A549 (cell line): ENCODE results near the gene CAPN14. TPM values are rescaled to one million over a fixed set of nuclear protein-coding genes. Genes with fewer than 3 reads are reported as not detected.

Experiments used
- ATAC-seq, 2 experiments: fragments of 200-7000 bp in 1 of 2; fragments of >200 bp in 1 of 2; cut with Nextera tagmentation in 1 of 2; cut with Tn5 transposase in 1 of 2; 3 replicates each; pipeline versions ENCODE4 v1.8.0 to v1.9.1; 2018 to 2020; ENCODE audit warnings: mild to moderate bottlenecking in 1 of 2, moderate library complexity in 1 of 2
- CTCF ChIA-PET: fragments of 300-600 bp; sonication (Branson Sonifier 250); formaldehyde crosslinking; extraction: SDS; loops from one replicate; lab custom pipeline; 2021; ENCODE audit warnings: antibody characterized with exemption, inconsistent platforms; lab: Yijun Ruan, JAX
- POLR2A ChIA-PET: fragments of 350-600 bp; formaldehyde crosslinking; extraction: SDS; loops from one replicate; lab custom pipeline; 2021; ENCODE audit warnings: antibody characterized with exemption, inconsistent platforms; lab: Yijun Ruan, JAX
- DNase-seq, 2 experiments: peaks; one replicate each; pipeline versions ENCODE4 v3.0.0 to v3.0.0-alpha.2; 2011 to 2016; ENCODE audit warnings: low read depth in 1 of 2, low spot score in 1 of 2
- FAIRE-seq: peaks from 2 replicates; lab custom pipeline; 2011; peaks lifted over from hg19 to GRCh38; lab: Jason Lieb, UNC
- H3K27ac ChIP-seq, 2 experiments: fragments of >200 bp; sonication (Bioruptor Twin); formaldehyde crosslinking; 3 replicates each; pipeline ENCODE4 v1.5.1; 2016 to 2017
- H3K4me1 ChIP-seq: fragments of >200 bp; sonication (Bioruptor Twin); formaldehyde crosslinking; 3 replicates; pipeline ENCODE4 v1.6.1; 2016
- H3K4me2 ChIP-seq: fragments of >200 bp; sonication (Bioruptor Twin); formaldehyde crosslinking; 3 replicates; pipeline ENCODE4 v1.6.1; 2016
- H3K4me3 ChIP-seq: fragments of >200 bp; sonication (Bioruptor Twin); formaldehyde crosslinking; 3 replicates; pipeline ENCODE4 v1.5.1; 2016
- H3K9me3 ChIP-seq: fragments of >200 bp; sonication (Bioruptor Twin); formaldehyde crosslinking; 3 replicates; pipeline ENCODE4 v1.6.1; 2016
- CBX2 ChIP-seq: fragments of 200-600 bp; sonication (generic); IDR thresholded peaks from 2 replicates; pipeline ENCODE4 v1.6.1; 2016; ENCODE audit warnings: low read depth, mild to moderate bottlenecking, borderline replicate concordance
- EHF ChIP-seq: fragments of 250-450 bp; sonication (Bioruptor Pico); IDR thresholded peaks from 2 replicates; pipeline ENCODE4 v1.5.0; 2020; ENCODE audit warnings: mild to moderate bottlenecking
- HEYL ChIP-seq: fragments of 250-450 bp; sonication (Bioruptor Pico); IDR thresholded peaks from 2 replicates; pipeline ENCODE4 v1.8.0; 2021; ENCODE audit warnings: mild to moderate bottlenecking, moderate library complexity
- HOXA7 ChIP-seq: fragments of 250-450 bp; sonication (Bioruptor Pico); IDR thresholded peaks from 2 replicates; pipeline ENCODE4 v1.5.0; 2020; ENCODE audit warnings: mild to moderate bottlenecking, moderate library complexity
- HOXB13 ChIP-seq: fragments of 250-450 bp; sonication (Bioruptor Pico); IDR thresholded peaks from 2 replicates; pipeline ENCODE4 v1.5.0; 2020; ENCODE audit warnings: low read depth, mild to moderate bottlenecking, moderate library complexity
- HOXB5 ChIP-seq: fragments of 250-450 bp; sonication (Bioruptor Pico); IDR thresholded peaks from 2 replicates; pipeline ENCODE4 v1.5.0; 2020; ENCODE audit warnings: mild to moderate bottlenecking, moderate library complexity
- JUNB ChIP-seq: fragments of >200 bp; sonication (Bioruptor Twin); formaldehyde crosslinking; IDR thresholded peaks from 2 replicates; pipeline ENCODE4 v1.6.1; 2016
- NFE2L2 ChIP-seq: fragments of 150-350 bp; conservative IDR thresholded peaks from 2 replicates; pipeline ENCODE4 v1.6.1; 2014; ENCODE audit warnings: low read length
- NPAS2 ChIP-seq: fragments of 250-450 bp; sonication (Bioruptor Pico); IDR thresholded peaks from 2 replicates; pipeline ENCODE4 v1.8.0; 2022; ENCODE audit warnings: mild to moderate bottlenecking, moderate library complexity, borderline replicate concordance
- NR3C1 ChIP-seq: fragments of >200 bp; sonication (Bioruptor Twin); formaldehyde crosslinking; IDR thresholded peaks from 3 replicates; pipeline ENCODE4 v1.6.1; 2017
- POLR2AphosphoS2 ChIP-seq: conservative IDR thresholded peaks from 2 replicates; pipeline ENCODE4 v1.6.1; 2012; ENCODE audit warnings: low read length, improper control_type of control experiment, inconsistent platforms
- RAD21 ChIP-seq, 2 experiments: fragments of >200 bp in 1 of 2; sonication (Bioruptor Twin) in 1 of 2; formaldehyde crosslinking in 1 of 2; IDR thresholded peaks in 1 of 2; conservative IDR thresholded peaks in 1 of 2; 2 replicates in 1 of 2; 3 replicates in 1 of 2; pipeline ENCODE4 v1.6.1; 2012 to 2018; ENCODE audit warnings: inconsistent platforms in 1 of 2
- RFX5 ChIP-seq: fragments of 450-650 bp; IDR thresholded peaks from 2 replicates; pipeline ENCODE4 v1.7.1; 2014; ENCODE audit warnings: antibody characterized with exemption, mild to moderate bottlenecking, moderate library complexity
- SREBF2 ChIP-seq: fragments of 450-650 bp; IDR thresholded peaks from 2 replicates; pipeline ENCODE4 v1.6.1; 2014; ENCODE audit warnings: mild to moderate bottlenecking, moderate library complexity
- ZC3H11A ChIP-seq: fragments of 450-650 bp; IDR thresholded peaks from 2 replicates; pipeline ENCODE4 v1.6.1; 2014; ENCODE audit warnings: antibody characterized with exemption, mild to moderate bottlenecking
- ZFP36 ChIP-seq: fragments of 450-650 bp; IDR thresholded peaks from 2 replicates; pipeline ENCODE4 v1.6.1; 2014; ENCODE audit warnings: borderline replicate concordance; ENCODE audit not compliant: partially characterized antibody
- ZNF302 ChIP-seq: fragments of 250-450 bp; sonication (Bioruptor Pico); IDR thresholded peaks from 2 replicates; pipeline ENCODE4 v1.9.0; 2021; ENCODE audit warnings: inconsistent platforms, mild to moderate bottlenecking, moderate library complexity
- WGBS: methylation state at CpG from one replicate; pipeline ENCODE4 v1.1.6; 2017; ENCODE audit errors: missing lambda C conversion rate; 5-methylcytosine and 5-hydroxymethylcytosine counted together
- polyA plus RNA-seq, 4 experiments: library from polyadenylated mRNA; depleted of rRNA in 3 of 4; stranded (reverse); fragments of >200 nt; fragmentation: RNase III in 1 of 4; extraction: RNeasy Plus Mini Kit Qiagen cat#74134 plus additional on column Dnase treatment in 1 of 4; gene quantifications; 2 replicates in 3 of 4; 3 replicates in 1 of 4; pipeline ENCODE4 v1.2.3, GENCODE V29; 2011 to 2017
- TF ChIP-seq, protein P1 (sequence below): fragments of 450-650 bp; IDR thresholded peaks from 2 replicates; pipeline ENCODE4 v1.6.1; 2014; ENCODE audit warnings: antibody characterized with exemption
- TF ChIP-seq, protein P2 (sequence below): fragments of 250-450 bp; sonication (Bioruptor Pico); IDR thresholded peaks from 2 replicates; pipeline ENCODE4 v1.5.0; 2020; ENCODE audit warnings: low read depth, mild to moderate bottlenecking, moderate library complexity
- TF ChIP-seq, protein P3 (sequence below): fragments of >200 bp; sonication (Bioruptor Twin); formaldehyde crosslinking; IDR thresholded peaks from 3 replicates; pipeline ENCODE4 v1.6.1; 2016
- TF ChIP-seq, protein P4 (sequence below): fragments of >200 bp; sonication (Bioruptor Twin); formaldehyde crosslinking; IDR thresholded peaks from 2 replicates; pipeline ENCODE4 v1.6.1; 2016
- TF ChIP-seq, protein P5 (sequence below): IDR thresholded peaks from 2 replicates; pipeline ENCODE4 v1.6.1; 2012

Gene CAPN14
- polyA plus RNA-seq, 2 of the 4 experiments (the other 2 are of a cell fraction) = 0.04 to 0.06 TPM

DNA sequence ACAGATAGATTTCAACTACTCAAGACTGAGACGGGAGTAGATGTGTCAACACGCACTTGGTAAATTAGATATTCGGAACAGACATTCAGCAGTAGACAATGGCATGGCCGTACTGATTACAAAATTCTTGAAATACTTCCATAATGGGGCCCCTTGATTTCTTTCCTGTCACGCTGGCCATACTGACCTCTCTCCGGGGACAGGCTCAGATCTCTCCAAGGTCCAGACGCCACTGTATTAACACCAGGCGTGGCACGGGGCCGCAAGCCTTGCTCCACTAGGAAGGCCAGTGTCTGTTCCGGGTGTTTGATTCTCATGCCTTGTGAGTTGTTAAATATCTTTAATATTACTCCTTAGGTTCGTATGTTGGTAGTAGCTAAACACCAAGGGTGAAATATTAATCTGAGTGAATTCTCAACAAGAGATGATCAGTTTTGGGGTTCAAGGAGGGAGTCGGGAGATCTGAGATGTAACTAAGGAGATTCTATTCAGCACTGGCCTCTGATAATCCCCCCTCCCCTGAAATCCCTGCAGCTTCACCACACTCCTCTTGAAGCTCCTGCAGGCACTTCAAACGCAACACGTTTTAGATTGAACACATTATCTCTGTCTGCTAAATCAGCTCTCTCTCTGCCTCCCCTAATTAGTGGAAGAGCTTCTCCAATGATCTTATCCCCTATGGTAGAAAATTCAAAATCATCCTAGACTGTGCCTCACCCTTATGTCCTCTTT is 14.4 kb upstream of the CAPN14 start:
- ATAC-seq = no peak
- DNase-seq = no peak
- Histone ChIP-seq H3K27ac (no peak overlapping the region), H3K9me3 (no peaks in the 10 kb centered on the region), H3K4me1 (peaks cover 14% of the 10 kb centered on the region; the same call in 2 of the 3 replicates)
- POLR2A ChIA-PET = no interaction called here
- FAIRE-seq = no peak
- CTCF ChIA-PET = interaction anchor here (0.7 to 1.2 kb wide), 4 partner anchors 101 to 639 kb away, joined by 3 read pairs; no protein-coding TSS in a partner anchor
- no peak for TF ChIP-seq ZC3H11A
- no peak for TF ChIP-seq POLR2AphosphoS2
- TF ChIP-seq HEYL (CRISPR knock-in tag) = no peak
- TF ChIP-seq RAD21 (conservative IDR thresholded peaks at IDR 0.05 in 1 of 2, IDR thresholded peaks at IDR 0.05 in 1 of 2) = no peak
- no peak for TF ChIP-seq SREBF2
- no peak for TF ChIP-seq HOXA7
- TF ChIP-seq, protein P1, sequence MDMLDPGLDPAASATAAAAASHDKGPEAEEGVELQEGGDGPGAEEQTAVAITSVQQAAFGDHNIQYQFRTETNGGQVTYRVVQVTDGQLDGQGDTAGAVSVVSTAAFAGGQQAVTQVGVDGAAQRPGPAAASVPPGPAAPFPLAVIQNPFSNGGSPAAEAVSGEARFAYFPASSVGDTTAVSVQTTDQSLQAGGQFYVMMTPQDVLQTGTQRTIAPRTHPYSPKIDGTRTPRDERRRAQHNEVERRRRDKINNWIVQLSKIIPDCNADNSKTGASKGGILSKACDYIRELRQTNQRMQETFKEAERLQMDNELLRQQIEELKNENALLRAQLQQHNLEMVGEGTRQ = no peak
- TF ChIP-seq RFX5 = no peak
- TF ChIP-seq, protein P2, sequence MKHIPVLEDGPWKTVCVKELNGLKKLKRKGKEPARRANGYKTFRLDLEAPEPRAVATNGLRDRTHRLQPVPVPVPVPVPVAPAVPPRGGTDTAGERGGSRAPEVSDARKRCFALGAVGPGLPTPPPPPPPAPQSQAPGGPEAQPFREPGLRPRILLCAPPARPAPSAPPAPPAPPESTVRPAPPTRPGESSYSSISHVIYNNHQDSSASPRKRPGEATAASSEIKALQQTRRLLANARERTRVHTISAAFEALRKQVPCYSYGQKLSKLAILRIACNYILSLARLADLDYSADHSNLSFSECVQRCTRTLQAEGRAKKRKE = no peak
- no peak for TF ChIP-seq HOXB13 (CRISPR knock-in tag)
- TF ChIP-seq, protein P3, sequence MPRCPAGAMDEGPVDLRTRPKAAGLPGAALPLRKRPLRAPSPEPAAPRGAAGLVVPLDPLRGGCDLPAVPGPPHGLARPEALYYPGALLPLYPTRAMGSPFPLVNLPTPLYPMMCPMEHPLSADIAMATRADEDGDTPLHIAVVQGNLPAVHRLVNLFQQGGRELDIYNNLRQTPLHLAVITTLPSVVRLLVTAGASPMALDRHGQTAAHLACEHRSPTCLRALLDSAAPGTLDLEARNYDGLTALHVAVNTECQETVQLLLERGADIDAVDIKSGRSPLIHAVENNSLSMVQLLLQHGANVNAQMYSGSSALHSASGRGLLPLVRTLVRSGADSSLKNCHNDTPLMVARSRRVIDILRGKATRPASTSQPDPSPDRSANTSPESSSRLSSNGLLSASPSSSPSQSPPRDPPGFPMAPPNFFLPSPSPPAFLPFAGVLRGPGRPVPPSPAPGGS = no peak
- no peak for TF ChIP-seq ZFP36
- TF ChIP-seq EHF (CRISPR knock-in tag) = no peak
- no peak for TF ChIP-seq HOXB5 (CRISPR knock-in tag)
- TF ChIP-seq, all 56 proteins: peak for 0
- Histone ChIP-seq H3K4me2 (no peak overlapping the region), H3K4me3 (no peak overlapping the region)
- WGBS = 72% methylated on average over 15 of the region's 15 CpGs

DNA sequence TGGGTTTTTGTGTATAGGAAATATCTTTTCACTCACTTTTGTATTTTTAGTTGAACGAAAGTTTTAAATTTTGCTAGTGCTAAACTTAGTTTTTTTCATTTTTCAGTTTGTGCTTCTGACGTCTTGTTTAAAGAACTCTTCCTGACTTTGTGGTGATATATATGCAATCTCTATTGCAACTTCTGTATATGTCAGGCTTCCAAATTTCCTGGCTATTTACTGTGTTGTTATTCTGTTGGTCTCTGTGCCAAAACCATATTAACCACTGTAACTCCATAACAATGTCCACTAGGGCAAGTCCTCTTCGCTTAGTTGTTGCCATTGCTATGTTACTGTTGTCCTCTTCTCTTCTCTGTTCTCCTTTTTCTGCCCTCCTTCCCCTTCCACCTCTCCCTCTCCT is 13.4 kb upstream of the CAPN14 start:
- ATAC-seq (no peak), DNase-seq (no peak), FAIRE-seq (no peak)
- WGBS = 28% methylated on average over 3 of the region's 3 CpGs
- H3K4me3 ChIP-seq = no peak overlapping the region
- H3K9me3 ChIP-seq = no peaks in the 10 kb centered on the region
- no peak for TF ChIP-seq CBX2
- TF ChIP-seq, protein P4, sequence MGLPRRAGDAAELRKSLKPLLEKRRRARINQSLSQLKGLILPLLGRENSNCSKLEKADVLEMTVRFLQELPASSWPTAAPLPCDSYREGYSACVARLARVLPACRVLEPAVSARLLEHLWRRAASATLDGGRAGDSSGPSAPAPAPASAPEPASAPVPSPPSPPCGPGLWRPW = no peak
- no peak for TF ChIP-seq NFE2L2
- TF ChIP-seq NPAS2 (CRISPR knock-in tag) = no peak
- TF ChIP-seq, protein P1 = no peak
- no peak for TF ChIP-seq ZNF302 (CRISPR knock-in tag)
- no peak for TF ChIP-seq NR3C1
- no peak for TF ChIP-seq JUNB
- no peak for TF ChIP-seq EHF (CRISPR knock-in tag)
- TF ChIP-seq, protein P5, sequence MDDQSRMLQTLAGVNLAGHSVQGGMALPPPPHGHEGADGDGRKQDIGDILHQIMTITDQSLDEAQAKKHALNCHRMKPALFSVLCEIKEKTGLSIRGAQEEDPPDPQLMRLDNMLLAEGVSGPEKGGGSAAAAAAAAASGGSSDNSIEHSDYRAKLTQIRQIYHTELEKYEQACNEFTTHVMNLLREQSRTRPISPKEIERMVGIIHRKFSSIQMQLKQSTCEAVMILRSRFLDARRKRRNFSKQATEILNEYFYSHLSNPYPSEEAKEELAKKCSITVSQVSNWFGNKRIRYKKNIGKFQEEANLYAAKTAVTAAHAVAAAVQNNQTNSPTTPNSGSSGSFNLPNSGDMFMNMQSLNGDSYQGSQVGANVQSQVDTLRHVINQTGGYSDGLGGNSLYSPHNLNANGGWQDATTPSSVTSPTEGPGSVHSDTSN = no peak
- H3K27ac ChIP-seq = no peak overlapping the region
- ChIA-PET POLR2A (no interaction called here), CTCF (interaction anchor here (1.2 kb wide), 1 partner anchor 10 kb away, joined by 3 read pairs; no protein-coding TSS in a partner anchor)
- no peak overlapping the region for H3K4me2 ChIP-seq
- peaks cover 14% of the 10 kb centered on the region; the same call in 2 of the 3 replicates for H3K4me1 ChIP-seq
